ENCODE measurements around the gene TAAR2. TPM values are rescaled to one million over a fixed set of nuclear protein-coding genes. Genes with fewer than 3 reads are reported as not detected.
"Not testable (repeated sequence)": the region's sequence is repeated elsewhere in the genome, so short reads cannot be mapped to it uniquely, and the experiment has no call there.

The TAAR2 gene
- total and polyA plus RNA-seq, 7 donors, result not detected

DNA sequence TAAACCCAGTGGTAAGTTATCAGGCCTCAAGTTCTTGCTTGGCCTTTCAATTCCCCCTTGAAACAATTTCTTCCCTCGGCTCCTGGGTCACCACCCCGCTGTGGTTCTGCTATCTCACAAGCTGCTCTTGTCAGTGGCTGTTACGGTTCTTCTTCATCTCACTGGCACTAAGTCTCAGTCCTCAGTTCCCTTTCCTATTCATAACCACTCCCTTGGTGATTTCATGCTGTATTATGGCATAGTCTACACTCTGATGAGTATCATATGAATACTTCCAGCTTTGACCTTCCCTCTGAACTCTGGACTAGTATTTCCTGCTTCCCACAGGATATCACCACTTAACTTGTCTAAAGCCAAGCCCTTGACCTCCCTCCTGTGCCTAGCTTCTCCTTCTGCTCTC, 27.0 kb upstream of the TAAR2 start:
- no peaks in the 10 kb centered on the region for H3K4me1 ChIP-seq
- no peak overlapping the region for H3K4me3 ChIP-seq
- WGBS, 3 donors, result 73 to 78% (median 75%) methylated on average over 3 of the region's 3 CpGs
- ATAC-seq, result no peak
- H3K36me3 ChIP-seq (ENCODE audit: insufficient read depth in 1 of 2, low read depth in 1 of 2), result no peaks in the 10 kb centered on the region
- no peaks in the 10 kb centered on the region for H3K9me3 ChIP-seq
- DNase-seq, result no peak
- no peak overlapping the region for H3K27ac ChIP-seq
- no peak for TF ChIP-seq CTCF (IDR thresholded peaks at IDR 0.05)
- intact Hi-C loops (cut with DNase I), result no loop called here
- H3K27me3 ChIP-seq (ENCODE audit: insufficient read depth in 3 of 3, low read length in 2 of 3), result no peaks in the 10 kb centered on the region

DNA sequence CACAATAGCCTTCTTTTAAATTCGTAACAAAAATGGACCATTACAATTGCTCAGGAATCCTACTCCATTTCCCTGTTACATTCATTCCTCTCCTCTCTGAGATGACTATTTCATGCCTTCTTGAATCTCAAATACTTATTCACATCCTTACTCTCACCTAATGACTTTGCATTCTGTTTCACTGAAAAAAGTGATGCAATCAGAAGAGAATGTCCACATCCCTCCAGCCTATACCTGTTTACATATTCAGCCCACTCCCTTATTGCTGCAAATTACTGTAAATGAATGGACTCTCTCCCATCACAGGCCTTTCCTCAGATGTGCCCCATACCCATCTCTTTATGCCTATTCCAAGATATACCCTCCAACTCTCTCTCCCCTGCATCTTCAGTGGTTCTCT, 26.4 kb upstream of the TAAR2 start:
- Histone ChIP-seq H3K4me3 (no peak overlapping the region), H3K27ac (no peak overlapping the region), H3K27me3 (ENCODE audit: insufficient read depth in 3 of 3, low read length in 2 of 3) (no peaks in the 10 kb centered on the region), H3K9me3 (no peaks in the 10 kb centered on the region), H3K36me3 (ENCODE audit: insufficient read depth in 1 of 2, low read depth in 1 of 2) (no peaks in the 10 kb centered on the region), H3K4me1 (no peaks in the 10 kb centered on the region)
- WGBS, 3 donors, result 61 to 78% (median 67%) methylated on average over 1 of the region's 1 CpG
- DNase-seq (no peak), ATAC-seq (no peak)
- intact Hi-C loops (cut with DNase I), result no loop called here
- no peak for TF ChIP-seq CTCF (IDR thresholded peaks at IDR 0.05)

GRCh38 chr6:132648828-132649227, 24.8 kb upstream of the TAAR2 start:
- Histone ChIP-seq H3K9me3 (no peaks in the 10 kb centered on the region), H3K27ac (no peak overlapping the region), H3K27me3 (ENCODE audit: insufficient read depth in 3 of 3, low read length in 2 of 3) (no peaks in the 10 kb centered on the region), H3K36me3 (ENCODE audit: insufficient read depth in 1 of 2, low read depth in 1 of 2) (no peaks in the 10 kb centered on the region), H3K4me1 (no peaks in the 10 kb centered on the region), H3K4me3 (no peak overlapping the region)
- intact Hi-C loops (cut with DNase I), result no loop called here
- no peak for TF ChIP-seq CTCF (IDR thresholded peaks at IDR 0.05)
- DNase-seq (no peak), ATAC-seq (no peak)
- WGBS, 3 donors, result 65 to 78% (median 73%) methylated on average over 2 of the region's 2 CpGs

DNA sequence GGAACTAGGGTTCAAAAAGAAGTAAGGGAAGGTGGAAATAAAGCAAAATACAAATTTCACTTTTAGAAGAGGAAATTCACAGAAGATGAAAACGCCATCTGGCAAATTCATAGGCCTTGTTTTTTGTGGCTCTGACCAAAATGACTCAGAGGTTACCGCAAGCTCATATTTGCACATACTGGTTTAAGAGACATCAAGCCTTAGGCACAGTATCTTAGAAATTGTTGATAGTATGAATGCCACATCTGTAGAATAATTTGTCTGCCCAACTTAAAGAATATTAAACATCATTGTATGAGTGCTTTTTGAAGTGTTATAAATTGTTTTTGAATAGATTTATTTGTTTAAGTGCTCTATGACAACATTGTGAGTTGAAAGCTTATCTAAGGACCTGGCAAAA, 24.3 kb upstream of the TAAR2 start:
- no peak for TF ChIP-seq CTCF (IDR thresholded peaks at IDR 0.05)
- H3K4me3 ChIP-seq, result no peak overlapping the region

DNA sequence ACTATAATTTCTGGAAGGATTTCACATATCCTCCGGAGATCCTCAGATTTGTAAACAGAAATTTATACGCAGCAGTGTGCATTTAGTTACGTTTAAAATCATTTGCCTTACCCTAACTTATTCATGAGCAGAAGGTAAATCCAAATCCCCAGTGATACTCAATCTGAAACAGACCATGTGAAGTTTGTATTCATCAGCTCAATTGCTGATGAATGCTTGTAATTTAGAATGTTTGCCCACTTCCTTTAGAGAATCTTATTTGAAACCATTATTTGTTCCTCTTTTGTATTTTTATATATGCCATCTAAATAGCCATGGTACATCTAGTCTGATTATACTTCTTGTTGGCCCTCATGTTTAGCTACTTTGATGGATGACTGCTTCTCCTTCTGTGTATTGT, 19.5 kb upstream of the TAAR2 start:
- intact Hi-C loops (cut with DNase I), result no loop called here
- Histone ChIP-seq H3K36me3 (ENCODE audit: insufficient read depth in 1 of 2, low read depth in 1 of 2) (no peaks in the 10 kb centered on the region), H3K27me3 (ENCODE audit: insufficient read depth in 3 of 3, low read length in 2 of 3) (no peaks in the 10 kb centered on the region), H3K4me3 (no peak overlapping the region), H3K4me1 (no peaks in the 10 kb centered on the region), H3K9me3 (no peaks in the 10 kb centered on the region), H3K27ac (no peak overlapping the region)
- no peak for TF ChIP-seq CTCF (IDR thresholded peaks at IDR 0.05)
- DNase-seq, result no peak
- no peak for ATAC-seq
- WGBS, 3 donors, result 70 to 76% (median 70%) methylated on average over 3 of the region's 3 CpGs

More for the DNA sequence above, 24.3 kb upstream of the TAAR2 start:
- no peaks in the 10 kb centered on the region for H3K9me3 ChIP-seq
- no peaks in the 10 kb centered on the region for H3K27me3 ChIP-seq (ENCODE audit: insufficient read depth in 3 of 3, low read length in 2 of 3)
- no peak overlapping the region for H3K27ac ChIP-seq
- DNase-seq (no peak), ATAC-seq (no peak)
- H3K4me1 ChIP-seq, result no peaks in the 10 kb centered on the region
- H3K36me3 ChIP-seq (ENCODE audit: insufficient read depth in 1 of 2, low read depth in 1 of 2), result no peaks in the 10 kb centered on the region
- intact Hi-C loops (cut with DNase I), result no loop called here
- WGBS, 3 donors, result 63 to 73% (median 69%) methylated on average over 2 of the region's 2 CpGs

GRCh38 chr6:132637135-132637534, 13.1 kb upstream of the TAAR2 start:
- WGBS, 3 donors, result 84 to 96% (median 85%) methylated on average over 1 of the region's 1 CpG
- DNase-seq; ATAC-seq; H3K9me3 ChIP-seq; H3K36me3 ChIP-seq (ENCODE audit: insufficient read depth in 1 of 2, low read depth in 1 of 2); intact Hi-C loops (cut with DNase I); H3K4me3 ChIP-seq; H3K4me1 ChIP-seq; H3K27ac ChIP-seq; H3K27me3 ChIP-seq (ENCODE audit: insufficient read depth in 3 of 3, low read length in 2 of 3): not testable (repeated sequence)

- ATAC-seq; H3K27ac ChIP-seq; DNase-seq; intact Hi-C loops (cut with DNase I); H3K9me3 ChIP-seq; H3K4me1 ChIP-seq; H3K4me3 ChIP-seq; H3K36me3 ChIP-seq (ENCODE audit: insufficient read depth in 1 of 2, low read depth in 1 of 2); H3K27me3 ChIP-seq (ENCODE audit: insufficient read depth in 3 of 3, low read length in 2 of 3): not testable (repeated sequence)
- 78 to 90% (median 84%) methylated on average over 3 of the region's 3 CpGs for WGBS, 3 donors
Observed at GRCh38 chr6:132635906-132636305, 11.8 kb upstream of the TAAR2 start.

Data from psoas muscle (tissue), 8 donors.